Esophagus squamous epithelium (tissue), 5 donors: ENCODE measurements around the gene STPG1. TPM values are rescaled to one million over a fixed set of nuclear protein-coding genes. Genes with fewer than 3 reads are reported as not detected.
A peak's percentile ranks its signal among the peaks of the same experiment; 100 is the strongest.

ENCODE experiments used
- DNase-seq: peaks from one replicate; lab custom pipeline; 2025; lab: John Stamatoyannopoulos, UW
- H3K27ac ChIP-seq, 4 donors: fragments of 200-600 bp; sonication (generic); one replicate each; pipeline ENCODE4 v1.5.1; 2016 to 2019; ENCODE audit warnings: mild to moderate bottlenecking in 1 of 4
- H3K27me3 ChIP-seq, 4 donors: fragments of 200-600 bp; sonication (generic); 1 replicate in 3 of 4; 2 replicates in 1 of 4; pipeline versions ENCODE4 v1.5.1 to v1.6.0; 2017 to 2021; ENCODE audit warnings: antibody characterized with exemption in 1 of 4
- H3K36me3 ChIP-seq, 3 donors: fragments of 200-600 bp; sonication (generic); one replicate each; pipeline ENCODE4 v1.5.1; 2016 to 2019
- H3K4me1 ChIP-seq, 3 donors: fragments of 200-600 bp; sonication (generic); one replicate each; pipeline ENCODE4 v1.5.1; 2017 to 2019
- H3K4me3 ChIP-seq, 4 donors: fragments of 200-600 bp; sonication (generic); 1 replicate in 3 of 4; 2 replicates in 1 of 4; pipeline ENCODE4 v1.5.1; 2016 to 2019; ENCODE audit warnings: mild to moderate bottlenecking in 2 of 4, moderate library complexity in 1 of 4
- H3K9me3 ChIP-seq, 3 donors: fragments of 200-600 bp; sonication (generic); one replicate each; pipeline ENCODE4 v1.5.1; 2016 to 2019
- CTCF ChIP-seq, 6 experiments: fragments of 450-650 bp in 4 of 6; fragments of 200-600 bp in 2 of 6; sonication (generic) in 2 of 6; IDR thresholded peaks; one replicate each; pipeline ENCODE4 v1.5.1; 2016 to 2019; ENCODE audit warnings: antibody characterized with exemption in 6 of 6, mild to moderate bottlenecking in 4 of 6, moderate library complexity in 4 of 6
- POLR2A ChIP-seq, 4 donors: fragments of 450-650 bp; IDR thresholded peaks; one replicate each; pipeline ENCODE4 v1.6.1; 2017; ENCODE audit warnings: antibody characterized with exemption in 4 of 4, mild to moderate bottlenecking in 4 of 4, moderate library complexity in 3 of 4
- WGBS, 2 donors: methylation state at CpG; one replicate each; pipeline ENCODE4 v1.1.5; 2018; 5-methylcytosine and 5-hydroxymethylcytosine counted together
- intact Hi-C: fragments of 100-400 bp; cut with DNase I; formaldehyde crosslinking; loops from one replicate; pipeline ENCODE4 v1.15.0; 2022
- total RNA-seq, 4 donors: library from RNA; depleted of rRNA; stranded (reverse); fragments of >200 nt; gene quantifications; one replicate each; pipeline ENCODE4 v1.1.0, GENCODE V29; 2016
- donor health status: DM: yes; HTN: yes; CAD: no.

STPG1 gene
- total RNA-seq, 4 donors from 2014 or later = 2.6 to 6.9 (median 5.6) TPM

- H3K9me3 ChIP-seq = no peaks in the 10 kb centered on the region
- H3K27me3 ChIP-seq = no peaks in the 10 kb centered on the region
- intact Hi-C loops = no loop called here
- DNase-seq = no peak
- H3K4me1 ChIP-seq = peaks cover 11 to 59% (median 20%) of the 10 kb centered on the region in 3 donors
- WGBS, 2 donors = 79 to 92% methylated on average over 1 of the region's 1 CpG
- no peak overlapping the region for H3K4me3 ChIP-seq
- TF ChIP-seq CTCF (IDR thresholded peaks at IDR 0.05) (no peak), POLR2A (IDR thresholded peaks at IDR 0.05) (no peak)
- H3K36me3 ChIP-seq = no peaks in the 10 kb centered on the region
- peak overlapping the region in 3 of 4 donors; percentile 24 to 89 (median 89) for H3K27ac ChIP-seq
Observed at GRCh38 chr1:24412408-24412807, 1.2 kb downstream of the STPG1 start.

GRCh38 chr1:24411963-24412362 is 1.6 kb downstream of the STPG1 start:
- Histone ChIP-seq H3K4me3 (no peak overlapping the region), H3K4me1 (peaks cover 10 to 55% (median 17%) of the 10 kb centered on the region in 3 donors), H3K27ac (peak overlapping the region in 2 of 4 donors; percentile 24 to 89), H3K27me3 (no peaks in the 10 kb centered on the region), H3K9me3 (no peaks in the 10 kb centered on the region), H3K36me3 (no peaks in the 10 kb centered on the region)
- intact Hi-C loops = no loop called here
- 65 to 69% methylated on average over 6 of the region's 6 CpGs for WGBS, 2 donors
- TF ChIP-seq CTCF (IDR thresholded peaks at IDR 0.05) (no peak), POLR2A (IDR thresholded peaks at IDR 0.05) (no peak)
- DNase-seq = no peak

- Histone ChIP-seq H3K27me3 (no peaks in the 10 kb centered on the region), H3K27ac (no peak overlapping the region), H3K4me1 (peaks cover 5 to 43% (median 11%) of the 10 kb centered on the region in 3 donors), H3K36me3 (no peaks in the 10 kb centered on the region), H3K4me3 (no peak overlapping the region), H3K9me3 (no peaks in the 10 kb centered on the region)
- 90 to 91% methylated on average over 7 of the region's 7 CpGs for WGBS, 2 donors
- TF ChIP-seq POLR2A (IDR thresholded peaks at IDR 0.05) (no peak), CTCF (IDR thresholded peaks at IDR 0.05) (no peak)
- DNase-seq = no peak
- intact Hi-C loops = no loop called here
Observed at GRCh38 chr1:24410750-24411149, 2.8 kb downstream of the STPG1 start.

- no peak for TF ChIP-seq CTCF (IDR thresholded peaks at IDR 0.05)
- TF ChIP-seq POLR2A (IDR thresholded peaks at IDR 0.05) = no peak
- peak overlapping the region in 2 of 4 donors; percentile 34 to 41 for H3K27ac ChIP-seq
- no peak for DNase-seq
- intact Hi-C loops = no loop called here
- no peak overlapping the region for H3K4me3 ChIP-seq
- H3K36me3 ChIP-seq = no peaks in the 10 kb centered on the region
- WGBS, 2 donors = 40 to 43% methylated on average over 3 of the region's 3 CpGs
- H3K9me3 ChIP-seq = no peaks in the 10 kb centered on the region
- peaks cover 5 to 35% (median 7%) of the 10 kb centered on the region in 3 donors for H3K4me1 ChIP-seq
- no peaks in the 10 kb centered on the region for H3K27me3 ChIP-seq
Observed at GRCh38 chr1:24409535-24409934, 4.0 kb downstream of the STPG1 start.

- Histone ChIP-seq H3K4me3 (no peak overlapping the region), H3K4me1 (peaks cover 0 to 11% (median 0%) of the 10 kb centered on the region in 3 donors), H3K27ac (no peak overlapping the region), H3K9me3 (no peaks in the 10 kb centered on the region), H3K36me3 (no peaks in the 10 kb centered on the region), H3K27me3 (no peaks in the 10 kb centered on the region)
- DNase-seq = no peak
- intact Hi-C loops = no loop called here
- TF ChIP-seq CTCF (IDR thresholded peaks at IDR 0.05) (no peak), POLR2A (IDR thresholded peaks at IDR 0.05) (no peak)
- 61 to 67% methylated on average over 1 of the region's 1 CpG for WGBS, 2 donors
Observed at GRCh38 chr1:24406788-24407187, 6.8 kb downstream of the STPG1 start.
